T1000 (cell line): ENCODE measurements around the gene NCOA3.
"Not testable (repeated sequence)": the region's sequence is repeated elsewhere in the genome, so short reads cannot be mapped to it uniquely, and the experiment has no call there.

Source experiments
- DNase-seq: peaks from one replicate; lab custom pipeline; 2025; ENCODE audit warnings: mixed read lengths; lab: John Stamatoyannopoulos, UW

The NCOA3 gene

DNA sequence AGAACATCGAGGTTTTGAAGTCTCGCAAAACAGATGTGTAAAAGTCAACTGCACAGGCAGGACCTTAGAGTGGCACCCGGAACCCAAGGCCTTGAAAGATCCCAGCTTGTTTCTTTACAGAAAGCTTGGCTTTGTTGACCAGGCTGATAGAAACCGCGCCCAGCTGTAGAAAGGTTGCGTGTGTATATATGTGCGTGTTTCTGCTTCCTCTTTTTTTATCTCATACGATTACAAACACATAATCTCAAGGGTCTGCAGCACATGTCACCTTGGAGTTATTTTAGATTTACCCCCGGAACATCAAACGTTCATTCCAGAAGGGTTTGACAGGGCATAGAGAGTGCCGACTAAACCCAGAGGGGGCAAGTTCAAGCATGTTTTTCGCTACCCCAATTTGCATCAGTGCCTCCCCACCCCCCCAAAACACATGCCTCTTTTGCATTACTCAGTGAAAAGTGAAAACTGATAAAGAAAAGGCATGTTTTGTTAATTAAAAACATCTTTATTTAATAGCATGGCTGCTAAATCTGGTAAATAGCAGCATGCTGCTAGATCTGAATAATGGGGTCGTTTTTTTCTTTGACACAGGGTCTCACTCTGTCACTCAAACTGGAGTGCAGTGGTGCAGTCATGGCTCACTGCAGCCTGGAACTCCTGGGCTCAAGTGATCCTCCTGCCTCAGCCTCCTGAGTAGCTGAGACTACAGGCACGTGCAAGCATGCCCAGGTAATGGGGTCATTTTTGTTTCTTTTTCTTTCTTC lies 33.2 kb upstream of the NCOA3 start:
- no peak for DNase-seq

DNA sequence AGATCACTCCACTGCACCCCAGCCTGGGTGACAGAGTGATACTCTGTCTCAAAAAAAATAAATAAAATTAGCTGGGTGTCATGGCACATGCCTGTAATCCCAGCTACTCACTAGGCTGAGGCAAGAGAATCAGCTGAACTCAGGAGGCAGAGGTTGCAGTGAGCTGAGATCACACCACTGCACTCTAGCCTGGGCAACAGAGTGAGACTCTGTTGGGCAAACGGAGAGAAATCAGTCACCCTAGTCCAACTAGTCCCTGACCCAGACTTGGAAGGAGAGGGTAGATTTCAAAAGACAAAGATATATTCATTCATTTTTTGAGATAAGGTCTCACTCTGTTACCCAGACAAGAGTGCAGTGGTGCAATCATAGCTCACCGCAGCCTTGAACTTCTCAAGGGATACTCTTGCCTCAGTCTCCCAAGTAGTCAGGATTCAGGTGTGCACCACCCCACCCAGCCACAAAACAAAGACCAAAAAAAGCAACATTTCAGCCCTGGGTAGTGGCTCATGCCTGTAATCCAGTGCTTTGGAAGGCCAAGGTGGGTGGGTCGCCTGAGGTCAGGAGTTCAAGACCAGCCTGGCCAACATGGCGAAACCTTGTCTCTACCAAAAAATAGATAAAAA lies 26.2 kb upstream of the NCOA3 start:
- no peak for DNase-seq

DNA sequence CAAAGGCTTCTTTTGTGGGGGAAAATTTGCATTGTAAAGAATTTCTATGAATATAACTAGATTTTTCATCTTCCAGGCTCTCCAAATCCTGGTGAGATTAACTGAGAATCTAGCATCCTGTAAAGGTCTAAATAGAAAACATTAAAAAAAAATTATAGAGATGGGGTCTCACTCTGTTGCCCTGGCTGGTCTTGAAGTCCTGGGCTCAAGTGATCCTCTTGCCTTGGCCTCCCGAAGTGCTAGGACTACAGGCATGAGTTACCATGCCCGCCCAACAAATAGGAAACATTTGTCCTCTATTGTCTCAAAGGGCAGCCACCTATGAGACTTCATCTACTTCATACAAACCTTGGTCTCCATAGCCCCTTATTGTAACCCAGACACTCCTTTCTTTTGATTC lies 25.2 kb upstream of the NCOA3 start:
- no peak for DNase-seq

DNA sequence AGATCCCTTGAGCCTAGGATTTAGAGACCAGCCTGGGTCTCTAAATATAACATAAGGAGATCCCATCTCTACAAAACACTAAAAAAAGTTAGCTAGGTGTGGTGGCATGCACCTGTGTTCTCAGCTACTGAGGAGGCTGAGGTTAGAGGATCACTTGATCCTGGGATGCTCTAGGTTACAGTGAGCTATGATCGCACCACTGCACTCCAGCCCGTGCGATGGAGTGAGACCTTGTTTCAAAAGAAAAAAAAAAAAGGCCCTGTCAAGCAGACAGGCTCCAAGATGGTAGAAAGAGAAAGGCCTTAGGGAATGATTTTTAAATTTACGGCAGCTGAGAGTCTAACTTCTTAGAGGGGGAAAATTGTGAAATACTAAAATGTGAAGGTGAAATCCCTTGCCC lies 22.6 kb upstream of the NCOA3 start:
- no peak for DNase-seq

DNA sequence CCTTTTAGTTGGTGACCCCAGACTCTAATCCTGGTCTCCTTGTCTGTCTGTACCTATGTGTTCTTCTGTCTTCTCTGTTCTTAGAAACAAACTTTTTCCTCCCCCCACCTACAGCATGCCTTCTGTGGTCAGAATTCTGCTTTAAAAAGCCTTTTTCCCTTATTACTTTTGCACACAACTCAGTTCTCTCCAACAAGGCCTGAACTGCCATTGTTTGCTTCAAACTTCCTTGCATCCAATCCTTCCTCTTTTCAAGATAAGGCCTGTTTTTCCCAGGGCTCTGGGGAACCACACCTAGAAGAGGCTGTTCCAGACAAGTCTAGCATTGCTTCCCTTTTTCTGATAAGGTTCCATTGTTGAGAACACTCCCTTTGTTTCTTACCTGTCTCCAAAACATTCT lies 22.2 kb upstream of the NCOA3 start:
- DNase-seq = no peak

DNA sequence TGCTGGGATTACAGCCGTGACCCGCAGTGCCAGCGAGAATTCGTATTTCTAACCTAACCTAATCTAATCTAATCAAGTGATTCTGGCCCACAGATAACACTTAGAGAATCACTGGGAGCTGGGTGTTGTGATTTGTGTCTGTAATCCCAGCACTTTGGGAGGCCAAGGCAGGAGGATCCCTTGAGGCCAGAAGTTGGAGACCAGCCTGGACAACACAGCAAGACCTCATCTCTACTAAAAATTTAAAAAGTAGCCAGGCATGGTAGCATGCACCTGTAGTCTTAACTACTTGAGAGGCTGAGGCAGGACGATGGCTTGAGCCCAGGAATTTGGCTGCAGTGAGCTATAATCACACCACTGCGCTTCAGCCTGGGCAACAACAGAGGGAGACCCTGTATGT lies 21.4 kb upstream of the NCOA3 start:
- no peak for DNase-seq

DNA sequence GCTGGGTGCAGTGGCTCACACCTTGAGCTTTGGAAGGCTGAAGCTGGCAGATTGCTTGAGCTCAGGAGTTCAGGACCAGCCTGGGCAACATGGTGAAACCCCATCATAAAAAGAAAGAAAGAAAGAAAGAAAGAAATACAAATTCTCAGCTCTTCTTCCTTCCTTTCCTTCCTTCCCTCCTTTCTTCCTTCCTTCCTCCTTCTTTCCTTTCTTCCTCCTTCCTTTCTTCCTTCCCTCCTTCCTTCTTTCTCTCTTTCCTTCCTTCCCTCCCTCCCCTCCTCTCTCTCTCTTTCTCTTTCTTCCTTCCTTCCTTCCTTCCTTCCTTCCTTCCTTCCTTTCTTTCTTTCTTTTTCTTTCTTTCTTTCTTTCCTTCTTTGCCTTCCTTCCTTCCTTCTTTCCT lies 21.0 kb upstream of the NCOA3 start:
- no peak for DNase-seq

DNA sequence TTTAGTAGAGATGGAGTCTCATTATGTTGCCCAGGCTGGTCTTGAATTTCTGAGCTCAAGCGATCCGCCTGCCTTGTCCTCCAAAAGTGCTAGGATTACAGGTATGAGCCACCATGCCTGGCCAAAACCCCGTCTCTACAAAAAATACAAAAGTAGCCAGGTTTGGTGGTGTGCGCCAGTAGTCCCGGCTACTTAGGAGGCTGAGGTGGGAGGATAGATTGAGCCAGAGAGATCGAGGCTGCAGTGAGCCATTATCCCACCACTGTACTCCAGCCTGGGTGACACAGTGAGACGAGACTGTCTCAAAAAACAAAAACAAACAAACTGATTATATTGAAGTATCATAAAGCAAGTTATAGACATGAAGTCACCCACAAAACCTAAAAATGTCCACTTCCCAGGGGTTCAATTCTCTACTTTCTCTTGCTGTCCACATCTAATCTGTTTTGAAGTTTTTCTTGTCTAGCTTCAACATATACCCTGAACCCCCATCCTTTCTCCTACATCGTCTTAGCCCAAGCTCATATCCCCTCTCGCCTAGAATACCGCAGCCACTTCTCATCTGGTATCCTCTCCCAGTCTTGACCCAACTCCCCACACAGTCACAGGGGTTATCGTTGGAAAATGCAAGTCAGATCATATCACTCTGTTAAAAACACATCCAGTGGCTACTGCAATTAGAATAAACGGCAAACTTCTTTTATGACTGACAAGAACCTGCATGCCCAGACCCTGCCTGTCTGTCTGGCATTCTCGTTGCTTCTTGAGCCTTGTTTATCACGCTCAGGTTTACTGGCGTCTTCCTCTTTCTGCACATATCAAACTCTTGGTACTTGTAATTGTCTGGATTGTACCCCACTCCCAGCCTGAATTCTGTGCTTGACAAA lies 20.1 kb upstream of the NCOA3 start:
- no peak for DNase-seq

DNA sequence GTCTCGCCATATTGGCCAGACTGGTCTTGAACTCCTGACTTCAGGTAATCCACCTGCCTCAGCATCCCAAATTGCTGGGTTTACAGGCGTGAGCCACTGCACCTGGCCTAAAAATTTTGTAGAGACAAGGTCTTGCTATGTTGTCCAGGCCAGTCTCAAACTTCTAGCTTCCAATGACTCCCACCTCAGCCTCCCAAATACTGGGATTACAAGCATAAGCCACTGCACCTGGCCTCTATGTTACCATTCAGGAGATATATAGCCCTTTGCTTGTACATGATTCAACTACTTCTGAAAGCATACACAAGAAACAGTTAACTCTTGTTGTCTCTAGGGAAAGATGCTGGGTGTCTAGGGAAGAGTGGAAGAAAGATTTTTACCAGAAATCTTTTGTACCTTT lies 19.0 kb upstream of the NCOA3 start:
- no peak for DNase-seq

DNA sequence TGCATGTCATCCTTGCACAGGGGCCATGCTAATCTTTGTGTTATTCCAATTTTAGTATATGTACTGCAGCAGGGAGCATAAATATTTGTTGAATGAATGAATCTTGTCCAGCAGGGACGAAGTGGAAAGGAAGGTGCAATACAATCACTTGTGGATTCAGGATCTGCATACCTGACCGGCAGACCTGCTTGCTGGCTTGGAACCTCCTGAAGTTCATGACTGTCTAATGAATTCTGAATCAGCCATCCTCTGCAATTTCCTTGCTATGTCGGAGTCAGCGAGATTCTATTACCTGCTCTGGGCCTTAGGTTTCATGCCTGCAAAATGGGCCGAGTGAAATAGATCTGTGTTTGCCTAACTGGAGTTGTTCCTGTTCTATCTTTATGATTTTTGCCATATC lies 17.4 kb upstream of the NCOA3 start:
- no peak for DNase-seq

DNA sequence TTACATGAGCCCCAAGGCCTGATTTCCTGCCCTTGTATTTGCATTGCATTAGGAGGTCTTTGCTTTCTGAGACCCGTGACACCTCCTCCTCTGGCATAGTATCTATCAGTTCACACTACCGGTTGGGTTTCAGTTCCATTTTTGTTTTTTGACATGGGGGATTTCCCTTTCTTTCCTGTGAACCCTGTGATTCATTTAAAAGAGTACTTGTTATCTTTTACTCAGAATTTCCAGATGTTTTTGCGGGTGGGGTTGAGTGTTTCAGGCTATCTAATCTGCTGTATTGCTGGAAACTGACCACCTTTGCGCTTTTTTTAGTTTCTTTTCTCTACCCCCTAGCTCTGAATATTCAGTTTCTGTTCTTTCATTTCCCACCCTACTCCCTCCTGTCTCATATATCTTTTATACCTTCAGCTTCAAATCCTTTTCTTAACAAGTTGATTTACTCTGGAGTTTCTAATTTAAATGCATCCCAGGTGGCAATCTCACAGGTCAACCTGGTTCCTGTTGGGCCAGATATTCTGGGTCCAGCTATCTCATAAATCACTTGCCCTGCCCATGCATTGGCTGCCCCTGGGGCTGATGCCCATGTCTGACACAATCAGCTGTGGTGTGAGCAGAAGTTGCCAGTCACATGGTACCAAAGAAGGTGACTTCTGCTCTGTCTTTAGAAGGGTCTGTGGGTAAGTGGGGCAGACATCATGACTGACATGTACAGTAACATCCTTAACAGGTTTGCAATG lies 14.3 kb upstream of the NCOA3 start:
- no peak for DNase-seq

DNA sequence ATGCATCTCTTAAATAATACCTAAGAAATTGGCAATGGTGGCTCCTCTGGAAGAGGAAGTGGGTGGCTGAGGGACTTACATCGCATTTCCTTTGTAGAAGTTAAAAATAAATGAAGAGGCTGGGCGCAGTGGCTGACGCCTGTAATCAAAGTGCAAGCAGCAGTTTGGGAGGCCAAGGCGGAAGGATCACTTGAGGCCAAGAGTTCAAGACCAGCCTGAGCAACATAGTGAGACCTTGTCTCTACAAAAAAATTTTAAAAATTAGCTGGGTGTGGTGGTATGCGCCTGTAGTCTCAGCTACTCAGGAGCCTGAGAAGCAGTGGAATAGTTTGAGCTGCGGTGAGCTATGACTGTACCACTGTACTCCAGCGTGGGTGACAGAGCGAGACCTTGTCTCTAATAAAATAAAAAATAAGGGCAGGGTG lies 12.2 kb upstream of the NCOA3 start:
- no peak for DNase-seq

DNA sequence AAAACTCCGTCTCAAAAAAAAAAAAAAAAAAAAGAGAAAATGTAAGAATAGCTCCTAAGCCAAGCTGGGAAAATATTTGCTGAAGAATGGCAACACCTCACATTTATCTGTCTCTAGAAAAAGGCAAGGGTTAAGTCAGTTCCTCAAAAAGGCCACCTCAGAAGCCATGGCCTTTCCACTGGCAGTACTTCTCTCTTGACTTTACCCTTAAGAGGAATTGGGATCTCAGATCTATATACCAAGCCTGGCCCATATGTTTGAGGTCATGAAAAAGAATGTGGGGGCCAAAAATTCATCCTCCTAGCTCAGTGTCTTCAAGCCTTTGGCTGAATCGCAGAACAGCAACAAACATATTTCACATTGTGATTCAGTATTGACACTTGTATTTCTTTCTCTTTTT lies 10.9 kb upstream of the NCOA3 start:
- DNase-seq = no peak

DNA sequence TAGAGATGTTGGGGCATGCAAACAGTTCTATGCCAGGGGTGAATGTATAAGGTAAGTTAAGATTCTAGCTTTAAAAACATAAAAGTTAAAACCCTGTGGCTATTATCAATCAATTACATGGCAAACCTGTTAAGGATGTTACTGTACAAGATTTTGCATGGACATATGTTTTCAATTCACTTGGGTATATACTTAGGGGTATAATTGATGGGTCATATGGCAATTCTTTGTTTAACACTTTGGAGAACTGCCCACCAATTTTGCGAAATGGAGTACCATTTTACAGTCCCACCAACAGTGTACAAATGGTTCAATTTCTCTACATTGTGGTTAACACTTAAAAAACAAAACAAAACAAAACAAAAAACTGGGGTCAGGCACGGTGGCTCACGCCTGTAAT lies 9.4 kb upstream of the NCOA3 start:
- DNase-seq = no peak

DNA sequence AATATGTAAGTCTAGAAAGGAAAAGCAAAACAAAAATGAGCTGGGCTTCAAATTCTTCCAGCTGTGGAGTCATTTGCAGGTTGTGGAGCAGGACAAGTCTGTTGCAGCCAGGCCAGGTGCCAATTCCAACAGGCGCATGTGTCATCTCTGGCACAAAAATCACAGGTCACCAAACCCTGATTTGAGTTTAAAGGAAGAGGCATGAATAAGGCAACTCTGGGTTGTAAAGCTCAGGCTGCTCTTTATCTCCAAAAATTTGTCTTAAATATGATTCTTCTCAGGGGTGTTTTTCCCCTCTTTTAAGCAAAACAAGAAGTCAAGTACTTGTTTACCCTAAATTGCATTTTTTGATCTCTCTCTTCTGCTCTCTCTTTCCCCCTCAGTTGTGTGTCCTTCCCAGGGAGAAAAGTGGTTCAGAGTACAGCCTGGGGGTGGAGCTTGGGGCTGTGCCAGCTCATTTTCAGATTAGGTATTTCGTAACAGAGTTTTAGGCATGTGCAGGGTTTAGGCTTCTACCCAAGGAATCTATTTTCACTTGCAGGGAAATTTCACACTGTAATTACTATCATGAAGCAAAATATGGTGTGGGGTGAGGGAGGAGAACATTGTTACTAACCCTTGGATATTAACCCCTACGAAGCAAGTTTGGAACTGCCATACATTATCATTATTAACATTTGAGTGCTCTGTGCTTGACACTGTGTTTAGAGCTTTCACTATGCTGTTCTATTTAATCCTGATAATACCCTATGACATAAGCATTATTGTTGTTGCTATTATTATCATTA lies 8.3 kb upstream of the NCOA3 start:
- DNase-seq = no peak

DNA sequence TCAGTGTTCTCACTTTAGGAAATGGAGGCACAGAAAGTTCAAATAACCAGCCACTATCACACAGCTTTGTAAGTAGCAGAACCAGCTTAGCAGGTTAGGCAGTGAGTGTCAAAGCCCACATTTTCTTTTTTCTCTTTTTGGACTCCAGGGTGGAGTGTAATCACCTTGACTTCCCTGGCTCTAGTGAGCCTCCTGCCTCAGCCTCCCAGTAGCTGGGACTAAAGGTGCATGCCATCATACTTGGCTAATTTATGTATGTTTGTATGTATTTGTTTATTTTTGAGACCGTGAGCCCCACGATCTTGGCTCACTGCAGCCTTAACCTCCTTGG lies 7.8 kb upstream of the NCOA3 start:
- DNase-seq = no peak

DNA sequence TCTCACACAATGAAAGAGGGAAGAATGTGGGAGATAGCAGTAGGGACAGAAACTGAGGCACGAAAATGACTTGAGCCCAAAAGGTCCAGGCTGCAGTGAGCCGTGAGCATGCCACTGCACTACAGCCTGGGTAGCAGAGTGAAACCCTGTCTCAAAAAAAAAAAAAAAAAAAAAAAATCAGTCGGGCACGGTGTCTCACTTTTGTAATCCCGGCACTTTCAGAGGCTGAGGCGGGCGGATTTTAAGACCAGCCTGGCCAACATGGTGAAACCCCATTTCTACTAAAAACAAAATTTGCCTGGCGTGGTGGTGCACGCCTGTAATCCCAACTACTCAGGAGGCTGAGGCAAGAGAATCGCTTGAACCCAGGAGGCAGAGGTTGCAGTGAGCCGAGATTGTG lies 7.1 kb upstream of the NCOA3 start:
- not testable (repeated sequence) for DNase-seq

DNA sequence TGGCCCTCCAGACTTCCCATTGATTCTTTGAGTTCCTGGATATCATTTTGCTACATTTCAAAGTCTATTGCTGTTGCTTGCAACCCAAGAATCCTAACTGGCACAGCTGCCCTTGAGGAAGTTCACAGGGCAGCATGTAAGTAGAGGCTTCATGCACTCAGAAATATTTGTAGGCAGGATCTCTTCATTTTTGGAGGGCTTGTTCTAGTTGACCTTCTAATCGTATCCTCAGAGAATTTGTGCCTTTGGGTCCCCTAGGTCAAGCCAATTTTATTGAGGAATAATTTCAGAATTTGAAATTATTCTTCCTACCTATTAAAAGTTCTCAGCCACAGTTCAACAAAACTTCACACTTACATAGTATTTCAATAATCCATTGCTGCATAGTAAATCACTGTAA lies 5.6 kb upstream of the NCOA3 start:
- no peak for DNase-seq

DNA sequence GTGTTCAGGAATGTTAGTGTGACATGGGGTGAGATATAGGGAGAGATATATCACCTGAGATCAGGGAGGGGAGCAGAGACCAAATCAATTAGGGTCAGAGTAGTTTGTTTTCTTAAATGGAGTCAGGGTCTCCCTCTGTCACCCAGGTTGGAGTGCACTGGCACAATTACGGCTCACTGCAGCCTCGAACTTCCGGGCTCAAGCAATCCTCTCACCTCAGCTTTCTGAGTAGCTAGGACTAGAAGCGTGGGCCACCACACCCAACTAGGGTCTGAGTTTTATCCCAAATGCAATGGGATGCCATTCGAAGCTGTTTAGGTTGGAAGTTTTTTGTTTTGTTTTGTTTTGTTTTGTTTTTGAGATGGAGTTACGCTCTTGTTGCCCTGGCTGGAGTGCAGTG lies 3.1 kb upstream of the NCOA3 start:
- no peak for DNase-seq

DNA sequence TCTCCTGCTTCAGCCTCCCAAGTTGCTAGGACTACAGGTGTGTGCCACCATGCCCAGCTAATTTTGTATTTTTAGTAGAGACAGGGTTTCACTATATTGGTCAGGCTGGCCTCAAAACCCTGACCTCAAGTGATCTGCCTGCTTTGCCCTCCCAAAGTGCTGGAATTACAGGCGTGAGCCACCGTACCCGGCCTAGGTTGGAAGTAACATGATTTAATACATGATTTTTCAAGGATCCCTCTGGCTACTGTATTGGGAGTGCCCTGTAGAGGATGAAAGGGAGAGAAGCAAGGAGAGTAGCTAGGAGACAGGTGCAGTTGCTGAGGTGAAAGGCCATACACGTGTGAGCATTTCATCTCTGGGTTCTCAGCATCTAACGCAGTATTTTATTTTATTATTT lies 2.6 kb upstream of the NCOA3 start:
- DNase-seq = no peak

DNA sequence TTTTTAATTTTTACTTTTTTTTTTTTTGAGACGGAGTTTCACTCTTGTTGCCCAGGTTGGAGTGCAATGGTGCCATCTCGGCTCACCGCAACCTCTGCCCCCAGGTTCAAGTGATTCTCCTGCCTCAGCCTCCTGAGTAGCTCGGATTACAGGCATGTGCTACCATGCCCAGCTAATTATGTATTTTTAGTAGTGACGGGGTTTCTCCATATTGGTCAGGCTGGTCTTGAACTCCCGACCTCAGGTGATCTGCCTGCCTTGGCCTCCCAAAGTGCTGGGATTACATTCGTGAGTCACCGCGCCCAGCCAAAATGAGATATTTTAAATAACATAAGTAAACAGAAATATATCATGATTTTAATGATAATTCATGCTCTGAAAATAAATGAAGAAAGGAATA lies 1.6 kb upstream of the NCOA3 start:
- DNase-seq = not testable (repeated sequence)

DNA sequence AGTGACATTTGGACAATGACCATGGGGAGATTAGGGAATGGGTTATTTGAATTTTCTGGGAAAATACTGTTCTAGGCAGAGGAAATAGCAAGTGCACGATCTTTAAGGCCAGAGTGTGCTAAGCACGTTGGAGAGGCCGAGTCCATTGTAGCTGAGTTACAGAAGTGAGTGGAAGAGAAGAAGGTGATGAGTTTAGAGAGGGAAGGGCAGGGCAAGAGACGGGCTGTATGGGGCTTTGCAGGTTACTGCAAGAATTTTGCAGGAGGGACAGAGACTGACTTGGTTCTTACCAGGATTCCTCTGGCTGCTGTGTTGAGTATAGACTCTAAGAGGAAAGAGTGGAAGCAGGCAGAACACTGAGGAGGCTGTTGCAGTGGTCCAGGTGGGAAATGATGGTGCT lies 1.1 kb upstream of the NCOA3 start:
- no peak for DNase-seq
